Smooth muscle cell of the brain vasculature (primary cell): ENCODE data around the gene CBX1.

Experiments used
- DNase-seq: peaks from one replicate; pipeline ENCODE4 v3.0.0-alpha.2; 2012; ENCODE audit warnings: low read depth, low spot score

CBX1 gene

GRCh38 chr17:48101012-48101720, at the start of gene CBX1:
Gene CBX1 (minus strand): TSS chr17:48101478. CDS start chr17:48077004, 24,474 bp downstream.
- DNase-seq = peak; percentile 88

DNA sequence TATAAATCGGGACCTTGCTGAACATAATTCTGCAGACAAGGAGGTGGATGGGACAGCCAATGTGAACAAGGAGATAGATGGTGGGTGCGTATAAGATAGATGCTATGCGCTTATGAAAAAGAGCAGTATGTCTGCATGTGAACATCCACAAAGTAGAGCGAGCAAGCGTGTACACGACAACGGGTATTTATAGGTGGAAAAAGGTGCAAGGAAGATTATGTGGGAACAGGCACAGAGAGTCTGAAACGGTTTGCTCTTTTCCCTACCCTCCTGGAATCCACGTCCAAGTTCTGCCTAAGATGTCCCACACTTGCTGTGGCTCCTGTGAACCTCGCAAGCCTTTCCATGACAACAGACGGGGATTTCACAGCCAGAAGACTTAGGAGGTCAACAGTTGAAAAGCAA, 49.3 kb upstream of the CBX1 start:
- no peak for DNase-seq

- no peak for DNase-seq
These were observed 48.6 kb upstream of the CBX1 start for GRCh38 chr17:48149787-48150463.

DNA sequence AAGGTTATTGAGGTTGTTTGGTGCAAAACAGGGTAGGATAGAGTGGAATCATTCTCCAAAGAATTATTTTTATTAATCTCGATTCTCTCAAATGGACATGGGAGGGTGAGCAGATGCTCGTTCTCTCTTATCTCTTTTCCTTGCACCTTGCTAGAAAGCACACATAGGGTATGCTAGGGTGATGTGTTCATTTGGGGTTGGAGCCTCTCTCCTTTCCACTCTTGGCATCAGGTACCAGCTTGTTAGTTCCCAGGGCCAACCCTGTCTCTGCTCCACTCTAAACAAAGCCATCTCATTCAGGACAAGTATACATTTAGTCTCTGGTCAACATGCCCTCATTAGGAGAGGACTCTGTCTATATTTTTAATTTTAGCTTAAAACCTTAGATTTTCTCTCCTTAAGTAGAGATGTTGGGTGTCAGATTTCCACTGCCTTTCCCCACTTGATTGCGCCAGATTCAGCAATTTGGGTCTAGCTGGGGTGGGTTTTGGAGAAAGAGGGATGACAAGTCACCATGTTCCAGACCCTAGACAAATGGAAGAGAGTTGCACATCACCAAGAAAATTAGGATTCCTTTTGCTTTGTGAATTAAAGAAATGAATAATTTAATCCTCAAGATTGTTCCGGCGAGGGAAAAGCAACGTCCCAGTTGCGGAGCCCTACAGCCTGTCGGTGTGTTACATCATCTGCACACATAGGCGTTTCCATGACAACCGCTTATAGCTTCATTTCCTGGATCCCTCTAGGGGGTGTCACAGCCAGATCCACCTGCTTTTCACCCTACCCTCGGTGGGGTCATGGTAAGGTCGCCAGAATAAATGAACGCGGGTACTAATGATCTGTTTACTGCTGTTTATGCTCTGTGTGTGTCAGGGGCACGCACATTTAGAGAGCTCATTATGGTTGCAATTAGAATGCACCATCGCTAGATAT, 47.8 kb upstream of the CBX1 start:
- no peak for DNase-seq

- DNase-seq = no peak
These were observed 46.9 kb upstream of the CBX1 start for GRCh38 chr17:48148029-48148770.

- no peak for DNase-seq
These were observed 43.9 kb upstream of the CBX1 start for GRCh38 chr17:48144976-48145798.

GRCh38 chr17:48144231-48144630, 43.0 kb upstream of the CBX1 start:
- DNase-seq = no peak

- DNase-seq = no peak
These were observed 42.4 kb upstream of the CBX1 start for GRCh38 chr17:48143629-48144028.

DNA sequence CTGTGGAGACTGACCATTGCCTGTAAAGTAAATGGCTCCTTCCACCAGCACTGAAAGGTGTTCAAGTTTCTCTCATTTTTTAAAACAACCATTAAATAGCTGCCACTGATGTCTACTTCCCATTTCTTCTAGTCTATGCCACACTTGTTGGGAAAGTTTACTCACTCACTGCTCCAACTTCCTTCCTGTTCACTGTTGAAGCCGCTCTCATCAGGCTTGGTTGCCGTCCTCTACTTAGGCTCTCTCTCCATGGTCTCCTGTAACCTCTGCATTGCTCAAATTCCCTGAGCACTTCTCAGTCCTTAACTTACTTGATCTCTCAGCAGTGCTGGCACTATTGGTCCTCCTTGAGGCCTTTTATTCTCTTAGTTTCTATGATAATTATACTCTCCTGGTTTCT, 38.7 kb upstream of the CBX1 start:
- DNase-seq = no peak

- no peak for DNase-seq
These were observed 36.4 kb upstream of the CBX1 start for GRCh38 chr17:48137656-48138055.

GRCh38 chr17:48134912-48135480, 33.7 kb upstream of the CBX1 start:
- DNase-seq = no peak

- DNase-seq = no peak
These were observed 31.1 kb upstream of the CBX1 start for GRCh38 chr17:48132385-48132784.

DNA sequence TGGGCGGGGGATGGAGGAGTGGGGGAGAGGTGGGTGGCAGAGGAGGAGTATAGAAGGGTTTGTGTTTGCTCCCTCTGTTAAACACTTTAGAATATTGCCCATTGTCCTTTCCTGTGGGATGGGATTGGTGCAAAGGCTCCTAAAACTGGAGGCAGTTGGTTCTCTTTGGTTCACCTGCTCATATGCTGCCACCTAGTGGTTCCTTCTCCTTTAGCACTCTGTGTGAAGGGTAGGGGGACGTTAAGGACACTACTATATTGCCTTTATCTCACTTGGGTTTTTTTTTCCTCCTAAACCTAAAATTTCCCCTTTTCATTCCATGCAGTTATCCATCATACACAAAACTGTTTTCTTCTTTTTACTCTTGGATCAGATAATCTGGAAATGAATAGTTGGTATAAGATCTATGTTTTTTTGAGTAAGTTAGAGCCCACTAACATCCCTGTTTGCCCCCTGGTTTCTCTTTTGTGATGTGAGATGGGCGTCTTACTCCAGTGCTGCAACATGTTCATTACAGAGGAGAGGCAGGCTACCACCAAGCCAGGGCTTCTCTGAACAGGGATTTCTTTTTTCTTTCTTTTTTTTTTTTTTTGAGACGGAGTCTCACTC, 30.0 kb upstream of the CBX1 start:
- DNase-seq = peak; percentile 33

DNA sequence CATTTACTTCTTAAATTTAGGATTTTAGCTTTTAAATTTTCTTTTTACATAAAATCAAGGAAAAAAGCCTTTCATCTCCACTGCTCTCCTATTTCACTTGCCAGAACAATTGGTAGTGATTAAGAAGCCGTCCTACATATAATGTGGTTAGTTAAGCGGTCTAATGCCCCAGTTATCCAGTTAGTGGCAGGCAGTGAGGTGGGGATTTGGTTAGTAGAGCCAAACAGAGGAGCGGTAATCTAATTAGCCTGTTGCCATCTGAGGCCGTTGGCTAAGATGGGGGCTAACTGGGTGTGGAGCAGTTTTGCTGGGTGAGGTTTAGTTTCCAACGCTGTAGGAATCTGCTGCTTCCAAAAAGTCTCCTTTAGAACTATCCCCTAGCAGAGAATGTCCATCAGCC, 28.7 kb upstream of the CBX1 start:
- DNase-seq = no peak

- no peak for DNase-seq
These were observed 27.1 kb upstream of the CBX1 start for GRCh38 chr17:48128400-48128799.

DNA sequence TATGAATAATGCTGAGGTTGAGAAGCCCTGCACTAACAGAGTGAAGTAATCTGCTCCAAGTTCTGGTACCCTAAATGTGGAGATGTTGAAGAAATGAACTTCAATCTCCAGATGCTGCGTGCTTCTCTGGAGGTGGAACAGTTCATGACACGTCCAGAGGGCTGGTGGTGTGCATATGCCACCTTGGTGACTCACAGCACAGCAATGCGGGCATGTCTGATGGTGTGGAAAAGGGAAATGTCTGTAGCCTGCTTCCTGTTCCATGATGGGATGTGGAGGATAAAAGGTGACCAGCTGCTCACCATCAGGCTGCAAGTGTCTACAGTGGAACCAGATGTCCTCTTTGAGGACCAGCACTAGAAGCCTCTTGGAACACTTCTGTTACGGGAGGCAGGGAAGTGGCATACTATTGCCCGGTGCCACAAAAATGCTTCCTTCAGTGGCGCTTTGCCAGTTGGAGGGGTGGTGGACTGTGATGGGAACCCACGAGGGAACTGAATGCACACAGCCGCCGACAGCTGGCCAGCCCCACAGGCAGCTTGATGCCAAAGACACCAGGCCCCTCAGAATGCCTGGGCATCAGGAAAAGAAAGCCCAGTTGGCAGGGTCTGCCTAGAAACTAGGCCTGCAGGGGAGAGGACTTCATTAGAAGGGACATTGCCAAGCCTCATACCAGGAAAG, 26.2 kb upstream of the CBX1 start:
- no peak for DNase-seq

- no peak for DNase-seq
These were observed 25.2 kb upstream of the CBX1 start for GRCh38 chr17:48126532-48126850.

DNA sequence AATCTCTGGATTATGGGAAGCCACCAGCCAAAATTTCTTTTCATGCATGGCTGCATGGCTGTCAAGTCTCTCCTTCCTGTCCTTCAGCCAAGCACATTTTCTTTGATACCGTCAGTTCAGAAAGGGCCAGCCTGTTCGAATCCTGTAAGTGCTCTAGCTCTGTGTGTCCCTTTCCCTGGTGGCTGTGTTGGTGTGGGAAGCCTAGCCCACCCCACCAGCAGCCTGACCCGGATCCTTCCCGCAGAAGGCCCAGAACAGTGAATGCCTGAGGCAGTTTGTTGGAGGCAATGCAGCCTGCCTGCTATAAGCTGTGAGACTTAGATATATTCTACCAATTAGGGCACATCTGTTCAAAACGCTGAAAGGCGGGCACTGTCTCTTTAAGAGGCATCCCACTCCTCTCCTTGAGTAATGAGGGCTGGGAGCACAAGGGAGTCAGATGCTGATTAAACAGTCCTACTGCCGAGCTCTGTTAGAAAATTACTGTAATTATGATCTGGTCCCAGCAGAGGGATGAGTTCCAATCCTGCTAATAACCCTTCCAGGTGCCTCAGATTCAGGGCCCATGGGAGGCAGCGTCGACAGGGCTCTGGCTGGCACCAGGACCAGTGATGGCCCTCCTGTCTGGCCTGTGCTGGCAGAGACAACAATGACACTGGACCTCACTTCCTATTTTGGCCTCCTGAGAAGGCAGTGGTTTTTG, 24.7 kb upstream of the CBX1 start:
- no peak for DNase-seq
